Measurements from ENCODE around the gene OXTR.

- no peak for TF ChIP-seq YY1 (IDR thresholded peaks at IDR 0.05; ENCODE audit: insufficient read depth, insufficient read length)
- no peak for TF ChIP-seq ZNF274 (IDR thresholded peaks at IDR 0.05; ENCODE audit: low read depth, low read length)
Measured at GRCh38 chr3:8730656-8731055, 38.8 kb downstream of the OXTR start.
